ENCODE results near the gene CDYL2.
"Not testable (repeated sequence)": the region's sequence is repeated elsewhere in the genome, so short reads cannot be mapped to it uniquely, and the experiment has no call there.

The CDYL2 gene

GRCh38 chr16:80680839-80681238 is 123.6 kb downstream of the CDYL2 start:
- no peak for DNase-seq (ENCODE audit: insufficient read length, low spot score)
- FAIRE-seq: no peak

- FAIRE-seq (no peak), DNase-seq (ENCODE audit: insufficient read length, low spot score) (no peak)
These were observed 124.4 kb downstream of the CDYL2 start for GRCh38 chr16:80680046-80680445.

GRCh38 chr16:80674884-80675283 is 129.5 kb downstream of the CDYL2 start:
- FAIRE-seq: no peak
- DNase-seq (ENCODE audit: insufficient read length, low spot score): no peak

GRCh38 chr16:80672379-80672778 is 132.0 kb downstream of the CDYL2 start:
- FAIRE-seq: no peak
- DNase-seq (ENCODE audit: insufficient read length, low spot score): no peak

- DNase-seq (ENCODE audit: insufficient read length, low spot score): no peak
- FAIRE-seq: no peak
These were observed 133.0 kb downstream of the CDYL2 start for GRCh38 chr16:80671281-80671849.

GRCh38 chr16:80670170-80670865 is 134.1 kb downstream of the CDYL2 start:
- FAIRE-seq: no peak
- DNase-seq (ENCODE audit: insufficient read length, low spot score): no peak

- DNase-seq (ENCODE audit: insufficient read length, low spot score): no peak
- FAIRE-seq: no peak
These were observed 134.7 kb downstream of the CDYL2 start for GRCh38 chr16:80669673-80670072.

GRCh38 chr16:80667925-80668324 is 136.5 kb downstream of the CDYL2 start:
- FAIRE-seq (no peak), DNase-seq (ENCODE audit: insufficient read length, low spot score) (no peak)

GRCh38 chr16:80667251-80667560 is 137.2 kb downstream of the CDYL2 start:
- FAIRE-seq (no peak), DNase-seq (ENCODE audit: insufficient read length, low spot score) (no peak)

GRCh38 chr16:80666378-80667250 is 137.8 kb downstream of the CDYL2 start:
- FAIRE-seq: no peak
- no peak for DNase-seq (ENCODE audit: insufficient read length, low spot score)

GRCh38 chr16:80665356-80665755 is 139.0 kb downstream of the CDYL2 start:
- FAIRE-seq (no peak), DNase-seq (ENCODE audit: insufficient read length, low spot score) (no peak)

GRCh38 chr16:80664786-80665185 is 139.6 kb downstream of the CDYL2 start:
- no peak for DNase-seq (ENCODE audit: insufficient read length, low spot score)
- FAIRE-seq: no peak

- FAIRE-seq (no peak), DNase-seq (ENCODE audit: insufficient read length, low spot score) (no peak)
These were observed 140.2 kb downstream of the CDYL2 start for GRCh38 chr16:80664226-80664625.

GRCh38 chr16:80663078-80663477 is 141.3 kb downstream of the CDYL2 start:
- DNase-seq (ENCODE audit: insufficient read length, low spot score) (no peak), FAIRE-seq (no peak)

- DNase-seq (ENCODE audit: insufficient read length, low spot score): no peak
- FAIRE-seq: no peak
These were observed 144.5 kb downstream of the CDYL2 start for GRCh38 chr16:80659865-80660264.

- FAIRE-seq: peak; percentile 73
- peak; percentile 38 for DNase-seq (ENCODE audit: insufficient read length, low spot score)
These were observed 147.7 kb downstream of the CDYL2 start for GRCh38 chr16:80656711-80657150.

GRCh38 chr16:80656161-80656560 is 148.2 kb downstream of the CDYL2 start:
- DNase-seq (ENCODE audit: insufficient read length, low spot score): no peak
- no peak for FAIRE-seq

GRCh38 chr16:80655751-80656150 is 148.6 kb downstream of the CDYL2 start:
- no peak for DNase-seq (ENCODE audit: insufficient read length, low spot score)
- no peak for FAIRE-seq

GRCh38 chr16:80654094-80654862 is 150.1 kb downstream of the CDYL2 start:
- DNase-seq (ENCODE audit: insufficient read length, low spot score): no peak
- no peak for FAIRE-seq

- no peak for DNase-seq (ENCODE audit: insufficient read length, low spot score)
- no peak for FAIRE-seq
These were observed 152.0 kb downstream of the CDYL2 start for GRCh38 chr16:80652441-80652840.

- not testable (repeated sequence) for FAIRE-seq; DNase-seq (ENCODE audit: insufficient read length, low spot score)
These were observed 154.1 kb downstream of the CDYL2 start for GRCh38 chr16:80650281-80650680.

Data from GM19239 (cell line).